ENCODE data around the gene ASCL1.

ASCL1 gene

DNA sequence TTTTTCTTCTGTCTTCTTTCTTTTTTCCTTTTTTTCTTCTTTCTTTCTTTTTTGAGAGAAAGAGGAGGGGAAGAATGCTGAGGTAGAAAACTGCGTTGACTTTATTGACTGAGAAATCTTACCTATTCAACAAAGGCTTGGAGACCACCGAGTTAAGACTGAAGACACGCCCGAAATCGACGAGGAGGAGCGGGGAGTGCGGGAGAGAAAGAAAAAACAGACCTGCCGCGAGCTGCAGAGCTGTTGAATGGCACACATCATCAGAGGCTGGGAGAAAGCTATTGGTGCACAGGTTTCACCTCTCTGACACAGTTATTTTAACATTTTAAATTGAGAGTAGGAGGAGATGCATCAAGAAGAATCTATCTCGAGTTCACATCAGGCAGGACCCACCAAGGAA lies 5.1 kb downstream of the ASCL1 start:
- no peak overlapping the region for H3K4me3 ChIP-seq (ENCODE audit: control insufficient read depth, low read depth, low read length)
- TF ChIP-seq, protein P1, sequence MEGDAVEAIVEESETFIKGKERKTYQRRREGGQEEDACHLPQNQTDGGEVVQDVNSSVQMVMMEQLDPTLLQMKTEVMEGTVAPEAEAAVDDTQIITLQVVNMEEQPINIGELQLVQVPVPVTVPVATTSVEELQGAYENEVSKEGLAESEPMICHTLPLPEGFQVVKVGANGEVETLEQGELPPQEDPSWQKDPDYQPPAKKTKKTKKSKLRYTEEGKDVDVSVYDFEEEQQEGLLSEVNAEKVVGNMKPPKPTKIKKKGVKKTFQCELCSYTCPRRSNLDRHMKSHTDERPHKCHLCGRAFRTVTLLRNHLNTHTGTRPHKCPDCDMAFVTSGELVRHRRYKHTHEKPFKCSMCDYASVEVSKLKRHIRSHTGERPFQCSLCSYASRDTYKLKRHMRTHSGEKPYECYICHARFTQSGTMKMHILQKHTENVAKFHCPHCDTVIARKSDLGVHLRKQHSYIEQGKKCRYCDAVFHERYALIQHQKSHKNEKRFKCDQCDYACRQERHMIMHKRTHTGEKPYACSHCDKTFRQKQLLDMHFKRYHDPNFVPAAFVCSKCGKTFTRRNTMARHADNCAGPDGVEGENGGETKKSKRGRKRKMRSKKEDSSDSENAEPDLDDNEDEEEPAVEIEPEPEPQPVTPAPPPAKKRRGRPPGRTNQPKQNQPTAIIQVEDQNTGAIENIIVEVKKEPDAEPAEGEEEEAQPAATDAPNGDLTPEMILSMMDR (conservative IDR thresholded peaks at IDR 0.05; ENCODE audit: control insufficient read depth, insufficient read depth, low read depth, low read length) = no peak
- no peak for DNase-seq (ENCODE audit: low read depth)

DNA sequence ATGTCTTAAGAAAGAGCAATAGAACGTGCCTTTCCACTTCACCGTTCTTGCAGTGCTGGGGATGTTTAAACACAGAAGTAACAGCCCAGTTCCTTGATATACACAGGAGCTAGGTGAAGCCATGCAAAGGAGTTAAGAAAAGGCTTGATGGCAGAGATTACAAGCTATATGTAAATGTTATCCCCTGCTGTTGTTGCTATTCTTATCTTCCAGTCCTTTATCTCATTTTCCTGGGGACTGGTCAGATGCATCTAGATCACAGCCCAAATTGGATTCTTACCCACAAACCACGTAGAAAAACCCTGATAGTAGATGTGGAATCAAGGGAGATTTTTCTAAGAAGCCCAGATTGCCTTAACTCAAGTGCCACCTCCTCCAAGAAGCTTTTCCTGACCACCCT lies 5.5 kb downstream of the ASCL1 start:
- TF ChIP-seq, protein P1 (conservative IDR thresholded peaks at IDR 0.05; ENCODE audit: control insufficient read depth, insufficient read depth, low read depth, low read length) = no peak
- H3K4me3 ChIP-seq (ENCODE audit: control insufficient read depth, low read depth, low read length) = no peak overlapping the region
- no peak for DNase-seq (ENCODE audit: low read depth)

DNA sequence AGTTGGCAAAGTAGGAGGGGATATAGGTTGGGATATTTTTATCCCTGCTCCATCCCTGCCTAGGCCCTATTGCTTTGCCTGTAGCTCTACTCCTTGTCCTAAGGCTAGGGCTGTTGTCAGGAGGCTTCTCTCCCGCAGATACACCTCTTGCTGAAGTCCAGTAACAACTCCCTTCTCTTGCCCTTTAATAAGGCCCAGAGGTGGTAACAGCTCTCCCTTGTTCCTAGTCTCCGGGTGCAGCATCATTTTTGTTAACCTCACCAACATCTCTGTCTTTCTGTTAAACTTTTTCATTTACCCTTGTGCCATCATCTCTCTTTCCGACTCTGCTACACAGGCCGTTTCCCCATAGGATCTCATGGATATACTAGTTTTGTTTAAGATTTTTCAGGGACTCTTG lies 6.3 kb downstream of the ASCL1 start:
- no peak for DNase-seq (ENCODE audit: low read depth)
- TF ChIP-seq, protein P1 (conservative IDR thresholded peaks at IDR 0.05; ENCODE audit: control insufficient read depth, insufficient read depth, low read depth, low read length) = no peak
- no peak overlapping the region for H3K4me3 ChIP-seq (ENCODE audit: control insufficient read depth, low read depth, low read length)

DNA sequence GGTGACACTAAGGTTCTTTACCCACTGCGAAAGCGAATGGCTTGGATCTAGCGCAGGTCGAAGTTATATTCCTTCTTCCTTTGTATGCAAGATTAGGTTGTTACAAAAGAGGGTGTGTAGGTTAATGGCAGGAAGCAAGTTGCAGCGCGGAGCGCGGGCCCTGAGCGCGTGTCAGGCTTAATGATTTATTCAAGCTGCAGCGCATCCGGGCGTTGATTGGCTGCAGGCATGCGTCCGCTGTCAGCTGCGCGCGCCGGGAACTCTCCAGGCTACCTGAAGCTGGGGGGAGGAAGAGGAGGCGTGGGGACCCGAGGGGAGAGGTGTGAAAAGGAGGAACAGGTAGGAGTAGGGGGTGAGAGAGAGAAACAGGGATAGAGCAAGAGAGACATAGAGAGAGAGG lies 7.4 kb downstream of the ASCL1 start:
- DNase-seq (ENCODE audit: low read depth) = no peak
- no peak overlapping the region for H3K4me3 ChIP-seq (ENCODE audit: control insufficient read depth, low read depth, low read length)
- TF ChIP-seq, protein P1 (conservative IDR thresholded peaks at IDR 0.05; ENCODE audit: control insufficient read depth, insufficient read depth, low read depth, low read length) = no peak

DNA sequence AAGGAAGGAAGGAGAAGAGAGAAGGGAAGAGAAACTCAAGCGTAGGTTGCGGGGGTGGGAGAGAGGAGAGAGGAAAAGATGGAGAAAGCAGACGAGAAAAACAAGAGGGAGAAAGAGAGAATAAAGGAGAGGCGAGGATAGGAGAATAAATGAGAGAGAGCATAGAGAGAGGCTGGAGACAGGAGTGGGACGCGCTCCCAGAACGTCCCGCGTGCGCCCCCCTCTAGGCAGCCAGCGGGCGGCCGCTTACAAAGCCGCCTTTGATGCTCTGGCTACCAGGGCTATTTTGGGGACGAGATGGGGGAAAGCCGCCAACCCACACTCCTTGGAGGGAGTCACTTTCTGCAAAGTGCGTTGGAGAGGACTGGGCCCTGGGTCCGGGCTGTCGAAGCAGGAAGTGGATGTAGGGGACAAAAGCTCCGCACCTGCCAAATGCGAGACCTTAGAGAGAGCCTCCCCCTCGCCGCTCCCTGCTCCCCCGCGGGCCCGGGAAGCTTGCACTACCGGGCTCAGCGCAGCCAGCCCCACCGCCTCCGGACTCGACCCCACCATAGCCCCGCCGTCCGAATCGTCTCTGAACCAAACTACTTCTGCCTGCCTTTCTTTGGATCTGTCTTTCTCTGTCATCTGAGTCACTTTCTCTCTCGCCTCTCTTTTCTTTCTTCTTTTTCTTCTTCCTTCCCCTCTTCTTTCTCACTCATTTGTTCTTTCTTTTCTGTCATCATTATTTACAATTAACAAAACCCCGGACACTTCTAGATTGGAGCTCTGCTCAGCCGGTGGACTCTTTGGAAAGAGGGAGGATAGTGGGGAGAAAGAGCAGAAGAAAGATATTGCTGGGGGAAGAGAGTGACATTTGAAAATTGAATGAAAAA lies 8.0 kb downstream of the ASCL1 start:
- TF ChIP-seq, protein P1 (conservative IDR thresholded peaks at IDR 0.05; ENCODE audit: control insufficient read depth, insufficient read depth, low read depth, low read length) = no peak
- no peak for DNase-seq (ENCODE audit: low read depth)
- no peak overlapping the region for H3K4me3 ChIP-seq (ENCODE audit: control insufficient read depth, low read depth, low read length)

DNA sequence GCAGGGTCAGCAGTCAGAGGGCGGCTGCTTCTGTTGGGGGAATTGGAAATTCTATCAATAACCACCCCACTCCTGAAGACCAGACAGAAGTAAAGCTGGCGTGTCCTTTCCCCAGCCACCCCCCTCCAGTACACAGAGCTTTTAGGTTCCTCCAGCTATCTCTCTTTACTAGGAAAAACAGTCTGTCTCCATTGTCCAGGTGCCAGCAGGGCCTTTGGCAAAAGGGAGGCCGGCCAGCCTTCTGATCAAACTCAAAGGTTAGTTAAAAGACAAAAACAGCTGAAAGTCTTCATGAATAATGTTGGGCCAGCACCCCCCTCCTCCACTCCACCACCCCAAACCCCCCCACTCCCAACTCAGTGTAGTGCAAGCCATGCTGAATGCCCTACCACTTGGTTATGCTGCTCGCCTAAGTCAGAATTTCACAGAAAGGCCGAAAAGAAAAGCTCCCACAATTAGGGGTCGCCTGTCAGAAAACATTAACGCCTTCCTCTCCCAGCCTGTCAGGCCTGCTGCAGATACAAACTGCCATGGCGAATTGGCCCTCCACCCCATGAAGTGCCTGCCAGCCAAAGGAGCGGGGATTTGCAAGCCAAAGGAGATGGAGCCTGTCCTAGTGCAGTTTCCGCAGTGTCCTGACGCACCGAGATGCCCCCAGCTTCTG lies 8.9 kb downstream of the ASCL1 start:
- H3K4me3 ChIP-seq (ENCODE audit: control insufficient read depth, low read depth, low read length) = no peak overlapping the region
- TF ChIP-seq, protein P1 (conservative IDR thresholded peaks at IDR 0.05; ENCODE audit: control insufficient read depth, insufficient read depth, low read depth, low read length) = no peak
- no peak for DNase-seq (ENCODE audit: low read depth)

Data from fibroblast of mammary gland (primary cell).